Colonic mucosa (tissue), 4 donors: ENCODE data around the gene SFI1. TPM values are rescaled to one million over a fixed set of nuclear protein-coding genes. Genes with fewer than 3 reads are reported as not detected.

Source experiments
- DNase-seq: peaks from one replicate; pipeline ENCODE4 v3.0.0-alpha.2; 2020
- H3K27ac ChIP-seq: fragments of 200-600 bp; one replicate; pipeline ENCODE4 v1.8.0; 2021
- H3K27me3 ChIP-seq: fragments of 200-600 bp; one replicate; pipeline ENCODE4 v1.8.0; 2021
- H3K36me3 ChIP-seq: fragments of 200-600 bp; one replicate; pipeline ENCODE4 v1.8.0; 2021
- H3K4me1 ChIP-seq: fragments of 200-600 bp; one replicate; pipeline ENCODE4 v1.8.0; 2021; ENCODE audit warnings: mild to moderate bottlenecking
- H3K4me3 ChIP-seq: fragments of 200-600 bp; one replicate; pipeline ENCODE4 v1.8.0; 2021
- H3K9ac ChIP-seq, 2 donors: one replicate each; pipeline ENCODE4 v1.7.0; 2013; ENCODE audit warnings: control low read depth in 2 of 2, low read depth in 2 of 2, low read length in 2 of 2
- H3K9me3 ChIP-seq: fragments of 200-600 bp; one replicate; pipeline ENCODE4 v1.8.0; 2021
- intact Hi-C: fragments of 100-400 bp; cut with DNase I; formaldehyde crosslinking; loops from one replicate; pipeline ENCODE4 v1.14.1; 2022
- total RNA-seq, 2 donors: library from RNA; stranded (reverse); fragmentation: NEBNext Ultra II Directional in 1 of 2; extraction: Animal tissue kit (Norgen Biotek cat#: 25700) in 1 of 2; gene quantifications; one replicate each; pipeline ENCODE4 v1.2.1, GENCODE V29; 2021
- TF ChIP-seq, protein P1 (sequence below): fragments of 200-600 bp; IDR thresholded peaks from one replicate; pipeline ENCODE4 v1.8.0; 2022; ENCODE audit warnings: antibody characterized with exemption, mild to moderate bottlenecking
- donor health status: healthy.
- donor health status: DM: no; HTN: no; CAD: no.
- donor health status: DM: no; HTN: no; CAD: no.

Gene SFI1
- total RNA-seq, 2 donors from 2014 or later = 24.1 to 47.8 TPM

DNA sequence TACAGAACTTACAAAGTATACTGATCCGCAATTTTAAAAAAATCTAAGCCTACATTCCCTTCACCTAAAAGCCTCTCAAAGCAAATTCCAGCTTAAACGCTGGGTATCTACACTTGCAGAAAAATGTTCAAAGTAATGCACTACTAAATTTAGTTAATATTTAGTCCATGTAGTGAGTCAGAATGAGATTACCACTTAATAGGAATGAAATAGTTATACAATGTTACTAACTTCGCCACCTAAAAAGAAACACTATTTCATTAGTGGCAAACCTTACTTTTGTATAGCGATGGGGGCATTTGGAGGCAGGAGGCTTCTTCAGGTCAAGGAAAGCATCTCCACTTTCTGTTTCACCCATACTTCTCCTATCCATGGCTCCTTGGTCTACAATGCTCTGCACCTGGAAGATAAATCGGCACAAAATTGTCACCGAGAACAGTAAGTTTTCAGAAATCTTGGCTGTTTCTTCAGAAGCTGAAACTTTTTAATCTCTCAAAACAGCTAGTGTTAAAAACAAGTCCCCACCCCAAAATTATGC lies 7.9 kb upstream of the SFI1 start:
- H3K4me1 ChIP-seq = no peaks in the 10 kb centered on the region
- intact Hi-C loops = no loop called here
- H3K4me3 ChIP-seq = peak overlapping the region; percentile 76
- H3K9ac ChIP-seq = peak overlapping the region; percentile 87 to 89
- no peaks in the 10 kb centered on the region for H3K9me3 ChIP-seq
- TF ChIP-seq, protein P1, sequence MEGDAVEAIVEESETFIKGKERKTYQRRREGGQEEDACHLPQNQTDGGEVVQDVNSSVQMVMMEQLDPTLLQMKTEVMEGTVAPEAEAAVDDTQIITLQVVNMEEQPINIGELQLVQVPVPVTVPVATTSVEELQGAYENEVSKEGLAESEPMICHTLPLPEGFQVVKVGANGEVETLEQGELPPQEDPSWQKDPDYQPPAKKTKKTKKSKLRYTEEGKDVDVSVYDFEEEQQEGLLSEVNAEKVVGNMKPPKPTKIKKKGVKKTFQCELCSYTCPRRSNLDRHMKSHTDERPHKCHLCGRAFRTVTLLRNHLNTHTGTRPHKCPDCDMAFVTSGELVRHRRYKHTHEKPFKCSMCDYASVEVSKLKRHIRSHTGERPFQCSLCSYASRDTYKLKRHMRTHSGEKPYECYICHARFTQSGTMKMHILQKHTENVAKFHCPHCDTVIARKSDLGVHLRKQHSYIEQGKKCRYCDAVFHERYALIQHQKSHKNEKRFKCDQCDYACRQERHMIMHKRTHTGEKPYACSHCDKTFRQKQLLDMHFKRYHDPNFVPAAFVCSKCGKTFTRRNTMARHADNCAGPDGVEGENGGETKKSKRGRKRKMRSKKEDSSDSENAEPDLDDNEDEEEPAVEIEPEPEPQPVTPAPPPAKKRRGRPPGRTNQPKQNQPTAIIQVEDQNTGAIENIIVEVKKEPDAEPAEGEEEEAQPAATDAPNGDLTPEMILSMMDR = no peak
- no peak for DNase-seq
- peak overlapping the region; percentile 54 for H3K27ac ChIP-seq
- H3K27me3 ChIP-seq = no peaks in the 10 kb centered on the region
- H3K36me3 ChIP-seq = no peaks in the 10 kb centered on the region

DNA sequence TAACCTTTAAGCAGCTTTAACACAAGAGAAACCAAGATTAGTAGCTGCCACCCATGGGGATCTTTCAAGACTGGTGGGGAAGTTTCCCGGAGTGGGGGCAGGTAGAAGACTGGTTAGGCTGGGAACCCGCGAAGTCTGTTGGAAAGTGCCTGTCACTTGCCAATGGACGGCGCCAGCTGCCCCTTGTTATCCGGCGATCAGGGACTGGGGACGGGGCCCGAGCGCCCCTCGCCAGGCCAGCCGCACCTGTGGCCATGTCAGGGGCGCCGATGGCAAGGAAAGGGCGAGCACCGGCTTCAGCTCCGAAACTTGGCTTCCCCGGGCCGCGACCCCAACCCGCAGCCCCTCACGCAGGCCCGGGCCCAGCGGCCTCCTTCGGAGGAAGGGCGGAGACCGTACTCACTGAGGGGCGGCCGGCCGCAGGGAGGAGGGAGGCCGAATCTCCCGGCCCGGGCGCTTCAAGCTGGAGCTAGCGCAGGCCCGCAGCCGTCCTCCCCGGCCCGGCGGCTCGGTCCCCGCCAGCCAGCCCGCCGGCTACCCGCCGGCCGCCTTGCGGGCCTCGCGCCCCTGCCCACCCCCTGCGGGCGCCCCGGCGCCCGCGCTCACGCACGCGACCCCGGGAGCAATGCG lies 7.2 kb upstream of the SFI1 start:
- Histone ChIP-seq H3K9ac (peak overlapping the region; percentile 87 to 89), H3K27me3 (no peaks in the 10 kb centered on the region), H3K36me3 (no peaks in the 10 kb centered on the region), H3K4me3 (peak overlapping the region; percentile 76), H3K27ac (peak overlapping the region; percentile 97), H3K9me3 (no peaks in the 10 kb centered on the region), H3K4me1 (no peaks in the 10 kb centered on the region)
- DNase-seq = peak; percentile 45
- intact Hi-C loops = no loop called here
- TF ChIP-seq, protein P1 = no peak

DNA sequence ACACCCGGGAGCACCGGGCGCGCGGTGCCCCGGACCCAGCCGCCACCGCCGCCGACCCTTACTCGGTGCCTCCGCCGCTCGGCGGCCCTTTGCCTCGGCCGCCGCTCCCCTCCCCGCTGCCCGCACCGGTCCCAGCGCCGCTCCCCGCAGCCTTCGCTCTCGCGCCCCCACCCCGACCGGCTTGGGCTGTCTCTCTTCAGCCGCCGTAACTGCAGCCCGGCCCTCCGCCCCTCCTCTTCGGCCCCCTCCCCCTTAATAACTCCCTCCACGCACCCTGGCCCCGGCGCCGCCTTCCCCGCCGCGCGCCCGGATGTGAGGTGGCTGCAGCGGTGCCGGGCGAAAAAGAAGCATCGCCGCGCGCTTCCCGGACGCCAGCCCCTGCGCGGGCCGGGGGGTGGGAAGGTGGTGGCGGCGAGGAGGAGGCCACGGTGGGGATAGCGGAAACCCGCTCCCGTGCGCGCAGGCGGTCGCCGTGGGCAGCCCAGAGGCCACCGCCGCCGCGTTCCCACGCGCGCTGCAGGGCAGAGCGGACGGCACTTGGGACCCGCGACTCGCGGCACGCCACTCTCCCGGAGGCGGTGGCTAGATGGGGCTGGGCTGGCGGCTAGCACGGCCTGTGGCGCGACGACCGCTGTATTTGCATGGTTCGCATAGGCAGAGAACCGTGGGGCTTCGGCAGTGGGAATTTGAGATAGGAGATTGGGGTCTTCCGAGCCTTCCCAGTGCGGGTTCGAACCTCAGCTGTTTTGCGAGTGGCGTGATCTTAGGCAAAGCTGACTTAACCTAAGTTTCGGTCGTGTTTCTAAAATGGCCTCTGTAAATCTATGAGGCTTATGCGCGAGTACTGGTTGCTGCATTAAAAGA lies 6.5 kb upstream of the SFI1 start, which contains the start of gene EIF4ENIF1:
TSS of gene EIF4ENIF1 (minus strand) at position 211 of the 864 bp plus-strand sequence. CDS start 1,124 bp downstream, outside the sequence.
- H3K4me3 ChIP-seq = peak within 1 kb of the TSS; percentile 76
- H3K27ac ChIP-seq = peak within 1 kb of the TSS; percentile 97
- no peaks in the 10 kb centered on the region for H3K27me3 ChIP-seq
- H3K9ac ChIP-seq = peak within 1 kb of the TSS; percentile 89 to 92
- H3K9me3 ChIP-seq = no peaks in the 10 kb centered on the region
- TF ChIP-seq, protein P1 = no peak
- H3K4me1 ChIP-seq = no peaks in the 10 kb centered on the region
- DNase-seq = peak; percentile 88
- intact Hi-C loops = no loop called here
- H3K36me3 ChIP-seq = no peaks in the 10 kb centered on the region

DNA sequence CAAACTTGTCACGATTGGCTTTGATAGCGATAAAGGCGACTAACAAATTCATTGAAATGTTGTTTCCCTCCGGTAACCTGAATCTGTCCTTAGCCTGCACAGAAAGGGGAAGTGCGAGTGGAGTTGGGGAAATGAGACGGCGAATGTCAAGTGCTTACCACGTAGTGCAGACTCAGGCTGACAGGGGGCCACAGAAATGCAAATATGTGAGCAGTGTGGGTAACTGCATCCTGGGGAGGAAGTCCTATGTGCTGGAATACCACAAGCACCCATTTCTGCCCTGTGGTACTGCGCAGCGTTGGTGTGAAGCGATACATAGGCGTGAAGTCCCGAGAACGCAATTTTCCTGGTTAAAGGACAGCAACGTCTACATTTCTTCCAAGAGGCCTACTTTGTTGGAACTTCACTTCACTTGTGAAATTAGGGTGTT lies 5.8 kb upstream of the SFI1 start:
- Histone ChIP-seq H3K27ac (peak overlapping the region; percentile 97), H3K4me1 (no peaks in the 10 kb centered on the region), H3K9ac (peak overlapping the region; percentile 89 to 92), H3K9me3 (no peaks in the 10 kb centered on the region), H3K27me3 (no peaks in the 10 kb centered on the region), H3K36me3 (no peaks in the 10 kb centered on the region), H3K4me3 (peak overlapping the region; percentile 76)
- DNase-seq = peak; percentile 66
- TF ChIP-seq, protein P1 = no peak
- intact Hi-C loops = no loop called here

DNA sequence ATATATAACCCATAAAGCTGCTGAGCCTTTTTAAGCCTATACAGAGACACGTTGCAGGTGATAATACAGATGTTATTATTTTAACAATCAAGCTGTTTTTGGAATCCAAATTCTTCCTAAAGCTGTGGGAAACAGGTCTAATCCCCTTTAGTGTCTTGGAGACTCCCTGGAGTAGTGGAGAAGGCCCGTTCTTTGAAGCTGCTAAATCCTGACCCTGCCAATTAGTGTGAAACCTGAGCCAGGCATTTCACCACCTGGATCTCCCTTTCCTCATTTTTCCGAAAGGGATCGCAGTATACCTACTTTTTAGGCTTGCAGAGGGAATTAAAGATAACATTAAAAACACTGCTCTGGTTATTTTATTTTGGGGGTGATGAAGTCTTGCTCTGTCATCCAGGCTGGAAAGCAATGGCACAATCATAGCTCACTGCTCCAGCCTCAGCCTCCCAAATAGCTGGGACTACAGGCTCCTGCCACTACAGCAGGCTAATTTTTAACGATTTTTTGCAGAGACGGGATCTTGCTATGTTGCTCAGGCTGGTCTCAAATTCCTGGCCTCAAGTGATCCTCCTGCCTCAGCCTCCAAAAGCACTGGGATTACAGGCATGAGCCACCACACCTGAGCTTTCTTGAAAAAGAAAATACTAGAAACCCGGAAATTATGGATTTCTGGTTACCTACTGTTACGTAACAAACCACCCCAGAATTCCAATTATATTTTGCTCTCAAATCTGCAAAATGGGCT lies 4.9 kb upstream of the SFI1 start:
- Histone ChIP-seq H3K4me1 (no peaks in the 10 kb centered on the region), H3K27me3 (no peaks in the 10 kb centered on the region), H3K9me3 (no peaks in the 10 kb centered on the region), H3K27ac (peak overlapping the region; percentile 97), H3K36me3 (no peaks in the 10 kb centered on the region), H3K9ac (peak overlapping the region in 1 of 2 donors; percentile 92), H3K4me3 (no peak overlapping the region)
- no peak for DNase-seq
- TF ChIP-seq, protein P1 = no peak
- intact Hi-C loops = no loop called here
